ENCODE results near the gene ZNF354C.
"Not testable (repeated sequence)": the region's sequence is repeated elsewhere in the genome, so short reads cannot be mapped to it uniquely, and the experiment has no call there.

Gene ZNF354C

GRCh38 chr5:179060116-179061008, at the start of gene ZNF354C:
Gene ZNF354C, plus strand, starts transcription at chr5:179060373. Its CDS starts 1,696 bp downstream, at chr5:179062069.
- peak; percentile 87 to 91 for DNase-seq

GRCh38 chr5:179023528-179024189, 36.5 kb upstream of the ZNF354C start, which contains the start of gene ZNF879:
Gene ZNF879, plus strand, starts transcription at chr5:179023804. Its CDS starts 1,201 bp downstream, at chr5:179025005.
- DNase-seq, result peak; percentile 95 to 97

GRCh38 chr5:179033004-179033580, 27.1 kb upstream of the ZNF354C start:
- DNase-seq, result no peak

GRCh38 chr5:179044765-179045164, 15.4 kb upstream of the ZNF354C start:
- no peak for DNase-seq

GRCh38 chr5:179051784-179052183, 8.4 kb upstream of the ZNF354C start:
- DNase-seq, result no peak

- DNase-seq, result no peak
Observed at GRCh38 chr5:179054036-179054785, 6.0 kb upstream of the ZNF354C start.

GRCh38 chr5:179054876-179055275, 5.3 kb upstream of the ZNF354C start:
- no peak for DNase-seq

GRCh38 chr5:179055436-179055835, 4.7 kb upstream of the ZNF354C start:
- no peak for DNase-seq

GRCh38 chr5:179055841-179056240, 4.3 kb upstream of the ZNF354C start:
- DNase-seq, result no peak

GRCh38 chr5:179061025-179061424, 852 bp downstream of the ZNF354C start:
- no peak for DNase-seq

- no peak for DNase-seq
Observed at GRCh38 chr5:179065703-179066102, 5.5 kb downstream of the ZNF354C start.

- DNase-seq, result no peak
Observed at GRCh38 chr5:179079165-179079987, 19.2 kb downstream of the ZNF354C start.

GRCh38 chr5:179080724-179081123, 20.6 kb downstream of the ZNF354C start:
- DNase-seq, result no peak

- DNase-seq, result no peak
Observed at GRCh38 chr5:179089502-179089901, 29.3 kb downstream of the ZNF354C start.

- DNase-seq, result not testable (repeated sequence)
Observed at GRCh38 chr5:179101282-179101681, 41.1 kb downstream of the ZNF354C start.

GRCh38 chr5:179110528-179110927, 50.4 kb downstream of the ZNF354C start:
- no peak for DNase-seq

- DNase-seq, result no peak
Observed at GRCh38 chr5:179111267-179112207, 51.4 kb downstream of the ZNF354C start.

GRCh38 chr5:179112469-179113142, 52.4 kb downstream of the ZNF354C start:
- DNase-seq, result no peak

- DNase-seq, result no peak
Observed at GRCh38 chr5:179113143-179113530, 53.0 kb downstream of the ZNF354C start.

All from CD4-positive, alpha-beta T cell treated with Interferon alpha-2 for 1 hour (primary cell).